Uterus (tissue), 4 donors: ENCODE results near the gene KARS1. TPM values are rescaled to one million over a fixed set of nuclear protein-coding genes. Genes with fewer than 3 reads are reported as not detected.
A peak's percentile ranks its signal among the peaks of the same experiment; 100 is the strongest.

Source experiments
- DNase-seq, 2 donors: peaks; one replicate each; pipeline ENCODE4 v3.0.0-alpha.2; 2019 to 2020
- H3K27ac ChIP-seq, 2 donors: fragments of 200-600 bp; sonication (generic); 1 replicate in 1 of 2; 2 replicates in 1 of 2; pipeline ENCODE4 v1.5.1; 2016 to 2018
- H3K27me3 ChIP-seq, 2 donors: fragments of 200-600 bp; sonication (generic); one replicate each; pipeline ENCODE4 v1.5.1; 2018 to 2019; ENCODE audit warnings: control low read depth in 1 of 2
- H3K36me3 ChIP-seq, 2 donors: fragments of 200-600 bp; sonication (generic); one replicate each; pipeline ENCODE4 v1.5.1; 2019; ENCODE audit warnings: control low read depth in 1 of 2
- H3K4me1 ChIP-seq, 2 donors: fragments of 200-600 bp; sonication (generic); one replicate each; pipeline ENCODE4 v1.5.1; 2018 to 2019; ENCODE audit warnings: control low read depth in 1 of 2
- H3K4me3 ChIP-seq, 2 donors: fragments of 200-600 bp; sonication (generic); 1 replicate in 1 of 2; 2 replicates in 1 of 2; pipeline ENCODE4 v1.5.1; 2018 to 2019; ENCODE audit warnings: mild to moderate bottlenecking in 1 of 2
- H3K9me3 ChIP-seq, 2 donors: fragments of 200-600 bp; sonication (generic); one replicate each; pipeline ENCODE4 v1.5.1; 2019; ENCODE audit warnings: control low read depth in 1 of 2
- CTCF ChIP-seq, 4 experiments: fragments of 200-600 bp in 2 of 4; fragments of 450-650 bp in 2 of 4; sonication (generic) in 2 of 4; IDR thresholded peaks; one replicate each; pipeline ENCODE4 v1.5.1; 2016 to 2019; ENCODE audit warnings: antibody characterized with exemption in 4 of 4, mild to moderate bottlenecking in 2 of 4, moderate library complexity in 1 of 4
- POLR2A ChIP-seq, 2 donors: fragments of 450-650 bp; IDR thresholded peaks; one replicate each; pipeline ENCODE4 v1.6.1; 2016; ENCODE audit warnings: antibody characterized with exemption in 2 of 2, mild to moderate bottlenecking in 1 of 2, moderate library complexity in 1 of 2
- intact Hi-C: fragments of 100-400 bp; cut with DNase I; formaldehyde crosslinking; loops from one replicate; pipeline ENCODE4 v1.15.1; 2023; ENCODE audit warnings: low total_unique reads
- total RNA-seq, 4 donors: library from RNA; depleted of rRNA in 3 of 4; stranded (reverse); fragments of >200 nt in 3 of 4; gene quantifications; one replicate each; pipeline versions ENCODE4 v1.1.0 to v1.2.4, GENCODE V29; 2014 to 2023
- donor health status: DM: yes; HTN: yes; CAD: no.

The KARS1 gene
- total RNA-seq, 4 donors from 2014 or later, result 51.8 to 101 (median 87.1) TPM

GRCh38 chr16:75588716-75589115, 58.7 kb downstream of the KARS1 start:
- DNase-seq, result no peak
- TF ChIP-seq CTCF (IDR thresholded peaks at IDR 0.05), result no peak
- no peak for TF ChIP-seq POLR2A (IDR thresholded peaks at IDR 0.05)
- Histone ChIP-seq H3K27me3 (no peaks in the 10 kb centered on the region), H3K9me3 (no peaks in the 10 kb centered on the region), H3K4me1 (peaks cover 0 to 3% of the 10 kb centered on the region in 2 donors), H3K36me3 (no peaks in the 10 kb centered on the region), H3K4me3 (no peak overlapping the region), H3K27ac (no peak overlapping the region)
- intact Hi-C loops, result no loop called here

- Histone ChIP-seq H3K27me3 (no peaks in the 10 kb centered on the region), H3K27ac (no peak overlapping the region), H3K9me3 (no peaks in the 10 kb centered on the region), H3K4me1 (no peaks in the 10 kb centered on the region), H3K36me3 (no peaks in the 10 kb centered on the region), H3K4me3 (no peak overlapping the region)
- no peak for TF ChIP-seq POLR2A (IDR thresholded peaks at IDR 0.05)
- TF ChIP-seq CTCF (IDR thresholded peaks at IDR 0.05), result no peak
- no peak for DNase-seq
- intact Hi-C loops, result no loop called here
Observed at GRCh38 chr16:75584108-75584507, 63.4 kb downstream of the KARS1 start.

- H3K36me3 ChIP-seq, result no peaks in the 10 kb centered on the region
- intact Hi-C loops, result no loop called here
- no peak for DNase-seq
- H3K27ac ChIP-seq, result peak overlapping the region; percentile 5
- no peak overlapping the region for H3K4me3 ChIP-seq
- H3K27me3 ChIP-seq, result no peaks in the 10 kb centered on the region
- no peaks in the 10 kb centered on the region for H3K9me3 ChIP-seq
- no peaks in the 10 kb centered on the region for H3K4me1 ChIP-seq
- TF ChIP-seq CTCF (IDR thresholded peaks at IDR 0.05) (no peak), POLR2A (IDR thresholded peaks at IDR 0.05) (no peak)
Observed at GRCh38 chr16:75579281-75579834, 68.1 kb downstream of the KARS1 start.

GRCh38 chr16:75578725-75579124, 68.7 kb downstream of the KARS1 start:
- no peaks in the 10 kb centered on the region for H3K9me3 ChIP-seq
- H3K27ac ChIP-seq, result peak overlapping the region; percentile 5
- no peaks in the 10 kb centered on the region for H3K36me3 ChIP-seq
- H3K27me3 ChIP-seq, result no peaks in the 10 kb centered on the region
- H3K4me3 ChIP-seq, result no peak overlapping the region
- intact Hi-C loops, result no loop called here
- no peaks in the 10 kb centered on the region for H3K4me1 ChIP-seq
- TF ChIP-seq POLR2A (IDR thresholded peaks at IDR 0.05) (no peak), CTCF (IDR thresholded peaks at IDR 0.05) (no peak)
- DNase-seq, result no peak

GRCh38 chr16:75578212-75578611, 69.3 kb downstream of the KARS1 start:
- no peak for TF ChIP-seq CTCF (IDR thresholded peaks at IDR 0.05)
- TF ChIP-seq POLR2A (IDR thresholded peaks at IDR 0.05), result no peak
- DNase-seq, result no peak
- Histone ChIP-seq H3K36me3 (no peaks in the 10 kb centered on the region), H3K27me3 (no peaks in the 10 kb centered on the region), H3K4me3 (no peak overlapping the region), H3K9me3 (no peaks in the 10 kb centered on the region), H3K27ac (no peak overlapping the region), H3K4me1 (no peaks in the 10 kb centered on the region)
- intact Hi-C loops, result no loop called here

Other genes starting within 250 kb of the KARS1 start
- 10 to 100 TPM; 22.3 to 90.8 (median 73.4) TPM for gene CFDP1, start 214.2 kb downstream of the KARS1 start, total RNA-seq
- gene TMEM170A, start 183.0 kb downstream of the KARS1 start, total RNA-seq, result 10 to 100 TPM in 3 of 4 donors, 1 to 10 TPM in 1; 10.0 to 69.5 (median 21.4) TPM
- 1 to 10 TPM in 1 of 4 donors, under 1 TPM in 1, not detected in 2; 0.52 to 4.4 TPM for gene CHST6, start 152.2 kb downstream of the KARS1 start, total RNA-seq
- gene CHST5, start 111.6 kb downstream of the KARS1 start, total RNA-seq, result 1 to 10 TPM in 2 of 4 donors, not detected in 2; 1.0 to 2.0 TPM
- gene TMEM231, start 91.4 kb downstream of the KARS1 start, total RNA-seq, result 10 to 100 TPM in 3 of 4 donors, 1 to 10 TPM in 1; 5.1 to 21.8 (median 15.2) TPM
- 10 to 100 TPM; 19.0 to 95.9 (median 79.5) TPM for gene GABARAPL2, start 81.3 kb downstream of the KARS1 start, total RNA-seq
- 10 to 100 TPM; 21.8 to 72.2 (median 46.5) TPM for gene ADAT1, start 24.4 kb downstream of the KARS1 start, total RNA-seq
- gene TERF2IP, start 108 bp upstream of the KARS1 start, total RNA-seq, result 10 to 100 TPM; 29.5 to 74.5 (median 50.0) TPM
- gene CPHXL2, start 29.3 kb upstream of the KARS1 start, total RNA-seq, result not detected
- not detected for gene DUXB, start 53.8 kb upstream of the KARS1 start, total RNA-seq
- not detected for gene CPHXL, start 78.8 kb upstream of the KARS1 start, total RNA-seq